Liver (tissue), 9 donors: ENCODE measurements around the gene HSD17B1. TPM values are rescaled to one million over a fixed set of nuclear protein-coding genes. Genes with fewer than 3 reads are reported as not detected.

Source experiments
- DNase-seq: peaks from one replicate; pipeline ENCODE4 v3.0.0-alpha.2; 2017; ENCODE audit warnings: low spot score
- H3K27ac ChIP-seq, 2 donors: one replicate each; pipeline ENCODE4 v1.7.0; 2013; ENCODE audit warnings: inconsistent platforms in 2 of 2, low read length in 2 of 2, control low read depth in 1 of 2, low read depth in 1 of 2, mild to moderate bottlenecking in 1 of 2
- H3K27me3 ChIP-seq, 4 donors: one replicate each; pipeline versions ENCODE4 v1.6.1 to v1.7.0; 2013; ENCODE audit warnings: low read length in 3 of 4, inconsistent platforms in 1 of 4, mild to moderate bottlenecking in 1 of 4, moderate library complexity in 1 of 4; ENCODE audit not compliant: control insufficient read depth in 4 of 4, insufficient read depth in 4 of 4
- H3K36me3 ChIP-seq, 4 donors: one replicate each; pipeline versions ENCODE4 v1.6.1 to v1.7.0; 2013; ENCODE audit warnings: low read length in 3 of 4, mild to moderate bottlenecking in 3 of 4, low read depth in 1 of 4, moderate library complexity in 1 of 4; ENCODE audit not compliant: control insufficient read depth in 4 of 4, insufficient read depth in 3 of 4
- H3K4me1 ChIP-seq, 4 donors: one replicate each; pipeline versions ENCODE4 v1.6.1 to v1.7.0; 2013; ENCODE audit warnings: low read length in 3 of 4, mild to moderate bottlenecking in 3 of 4, moderate library complexity in 1 of 4; ENCODE audit not compliant: control insufficient read depth in 4 of 4, insufficient read depth in 4 of 4
- H3K4me3 ChIP-seq, 3 donors: one replicate each; pipeline versions ENCODE4 v1.6.1 to v1.7.0; 2013; ENCODE audit warnings: low read length in 3 of 3, control low read depth in 1 of 3, low read depth in 1 of 3, mild to moderate bottlenecking in 1 of 3
- H3K9ac ChIP-seq, 2 donors: one replicate each; pipeline ENCODE4 v1.7.0; 2013; ENCODE audit warnings: low read length in 2 of 2, mild to moderate bottlenecking in 2 of 2, moderate library complexity in 2 of 2, control low read depth in 1 of 2, low read depth in 1 of 2
- H3K9me3 ChIP-seq, 4 donors: one replicate each; pipeline versions ENCODE4 v1.6.1 to v1.7.0; 2013; ENCODE audit warnings: low read length in 3 of 4; ENCODE audit not compliant: control insufficient read depth in 4 of 4
- ATF3 ChIP-seq: IDR thresholded peaks from 2 replicates; pipeline ENCODE4 v1.6.1; 2016; ENCODE audit warnings: antibody characterized with exemption
- CTCF ChIP-seq: fragments of 150-350 bp; IDR thresholded peaks from 2 replicates; pipeline ENCODE4 v1.5.1; 2017; ENCODE audit warnings: improper control_type of control experiment, low read depth, low read length; ENCODE audit not compliant: missing input control
- FOXA1 ChIP-seq: IDR thresholded peaks from 2 replicates; pipeline ENCODE4 v1.6.1; 2016; ENCODE audit warnings: antibody characterized with exemption
- FOXA2 ChIP-seq: IDR thresholded peaks from 2 replicates; pipeline ENCODE4 v1.6.1; 2016; ENCODE audit warnings: antibody characterized with exemption
- HNF4A ChIP-seq, 2 donors: conservative IDR thresholded peaks; 2 replicates each; pipeline ENCODE4 v1.6.1; 2016; ENCODE audit warnings: antibody characterized with exemption in 2 of 2, mild to moderate bottlenecking in 2 of 2
- HNF4G ChIP-seq: IDR thresholded peaks from 2 replicates; pipeline ENCODE4 v1.6.1; 2016; ENCODE audit warnings: antibody characterized with exemption
- JUND ChIP-seq, 2 donors: IDR thresholded peaks; 2 replicates each; pipeline ENCODE4 v1.6.1; 2016; ENCODE audit warnings: antibody characterized with exemption in 2 of 2
- MAX ChIP-seq: IDR thresholded peaks from 2 replicates; pipeline ENCODE4 v1.6.1; 2016; ENCODE audit warnings: antibody characterized with exemption
- NR2F2 ChIP-seq: IDR thresholded peaks from 2 replicates; pipeline ENCODE4 v1.6.1; 2016; ENCODE audit warnings: antibody characterized with exemption
- RAD21 ChIP-seq, 2 donors: IDR thresholded peaks; 2 replicates each; pipeline ENCODE4 v1.6.1; 2016; ENCODE audit warnings: antibody characterized with exemption in 2 of 2, mild to moderate bottlenecking in 2 of 2
- RXRA ChIP-seq, 2 donors: IDR thresholded peaks; 2 replicates each; pipeline ENCODE4 v1.6.1; 2017 to 2018; ENCODE audit warnings: antibody characterized with exemption in 2 of 2, mild to moderate bottlenecking in 1 of 2
- SP1 ChIP-seq: IDR thresholded peaks from 2 replicates; pipeline ENCODE4 v1.6.1; 2018; ENCODE audit warnings: antibody characterized with exemption, mild to moderate bottlenecking
- ZBTB33 ChIP-seq: IDR thresholded peaks from 2 replicates; pipeline ENCODE4 v1.6.1; 2016; ENCODE audit warnings: antibody characterized with exemption
- WGBS: extraction: QIAGEN DNeasy Blood & Tissue Kit; methylation state at CpG from one replicate; pipeline ENCODE4 v1.1.7; 2013; 5-methylcytosine and 5-hydroxymethylcytosine counted together
- polyA plus RNA-seq, 2 donors: library from polyadenylated mRNA; stranded (reverse) in 1 of 2; unstranded in 1 of 2; fragments of 200-250 nt in 1 of 2; fragments of >200 nt in 1 of 2; fragmentation: Nextera tagmentation in 1 of 2; extraction: Ambion mirVana in 1 of 2; gene quantifications; one replicate each; pipeline versions ENCODE4 v1.2.1 to v1.2.3, GENCODE V29; 2013 to 2015
- total RNA-seq, 2 donors: library from RNA; depleted of rRNA; stranded (reverse); fragments of >200 nt; gene quantifications; one replicate each; pipeline ENCODE4 v1.2.3, GENCODE V29; 2014
- donor health status: healthy.
- donor health status: healthy.
- donor health status: healthy.
- donor health status: healthy.
- donor health status: healthy.

Gene HSD17B1
- total and polyA plus RNA-seq, 4 donors = 0.67 to 1.8 (median 1.0) TPM

GRCh38 chr17:42514867-42515266 lies 37.9 kb upstream of the HSD17B1 start (continued):
- TF ChIP-seq ZBTB33 (no peak), FOXA2 (no peak), HNF4G (no peak), MAX (no peak), ATF3 (no peak), HNF4A (conservative IDR thresholded peaks at IDR 0.05) (no peak), FOXA1 (no peak)

GRCh38 chr17:42517516-42517915 lies 35.2 kb upstream of the HSD17B1 start:
- no peaks in the 10 kb centered on the region for H3K27me3 ChIP-seq
- peak; percentile 90 for DNase-seq
- WGBS = 17% methylated on average over 9 of the region's 9 CpGs
- H3K27ac ChIP-seq = peak overlapping the region; percentile 79 to 90
- peaks cover 4 to 34% (median 22%) of the 10 kb centered on the region in 4 donors for H3K4me1 ChIP-seq
- TF ChIP-seq SP1 (no peak), RAD21 (IDR thresholded peaks at IDR 0.05) (peak; percentile 87 to 91), NR2F2 (peak; percentile 10), CTCF (peak; percentile 89)
- H3K9me3 ChIP-seq = no peaks in the 10 kb centered on the region
- no peak overlapping the region for H3K9ac ChIP-seq
- peaks cover 0 to 12% (median 7%) of the 10 kb centered on the region in 4 donors for H3K36me3 ChIP-seq
- no peak overlapping the region for H3K4me3 ChIP-seq

- no peak for DNase-seq
- peak; percentile 7 for TF ChIP-seq NR2F2
- no peak for TF ChIP-seq FOXA2
- TF ChIP-seq HNF4G = no peak
- TF ChIP-seq RXRA (IDR thresholded peaks at IDR 0.05) = no peak
- TF ChIP-seq ATF3 = no peak
- TF ChIP-seq JUND (IDR thresholded peaks at IDR 0.05) = peak in 1 of 2 donors; percentile 61
- TF ChIP-seq RAD21 (IDR thresholded peaks at IDR 0.05) = no peak
- H3K9ac ChIP-seq = peak overlapping the region in 1 of 2 donors; percentile 36
- no peaks in the 10 kb centered on the region for H3K9me3 ChIP-seq
- H3K36me3 ChIP-seq = peaks cover 0 to 12% (median 7%) of the 10 kb centered on the region in 4 donors
- peaks cover 4 to 41% (median 25%) of the 10 kb centered on the region in 4 donors for H3K4me1 ChIP-seq
- H3K4me3 ChIP-seq = no peak overlapping the region
- H3K27me3 ChIP-seq = no peaks in the 10 kb centered on the region
- 61% methylated on average over 9 of the region's 9 CpGs for WGBS
- H3K27ac ChIP-seq = peak overlapping the region; percentile 79 to 90
These were observed 34.5 kb upstream of the HSD17B1 start for GRCh38 chr17:42518046-42518754.
